K562 (cell line): Measurements from ENCODE around the gene UBE2H. TPM values are rescaled to one million over a fixed set of nuclear protein-coding genes. Genes with fewer than 3 reads are reported as not detected.
A peak's percentile ranks its signal among the peaks of the same experiment; 100 is the strongest.

Source experiments
- GTF2F1 ChIP-seq: IDR thresholded peaks from 2 replicates; pipeline ENCODE4 v1.6.1; 2011; ENCODE audit warnings: low read depth, low read length, improper control_type of control experiment
- MEF2A ChIP-seq: IDR thresholded peaks from 2 replicates; pipeline ENCODE4 v1.6.1; 2011; ENCODE audit warnings: low read depth, mild to moderate bottlenecking, low read length, moderate library complexity; ENCODE audit not compliant: control insufficient read depth
- MTA1 ChIP-seq: fragments of 450-650 bp; IDR thresholded peaks from 2 replicates; pipeline ENCODE4 v1.6.1; 2017; ENCODE audit warnings: borderline replicate concordance
- MTF1 ChIP-seq: fragments of 250-450 bp; sonication (Bioruptor Pico); IDR thresholded peaks from 2 replicates; pipeline ENCODE4 v1.9.0; 2021; ENCODE audit warnings: moderate library complexity, mild to moderate bottlenecking, inconsistent platforms, borderline replicate concordance
- SAP30 ChIP-seq: fragments of 200-600 bp; sonication (generic); IDR thresholded peaks from 2 replicates; pipeline ENCODE4 v1.6.1; 2012; ENCODE audit warnings: borderline replicate concordance, low read depth, mild to moderate bottlenecking, moderate library complexity, low read length, control low read depth, inconsistent platforms; ENCODE audit not compliant: insufficient read depth, poor library complexity, severe bottlenecking
- SMARCB1 ChIP-seq: IDR thresholded peaks from 2 replicates; pipeline ENCODE4 v1.6.1; 2011; ENCODE audit warnings: improper control_type of control experiment, low read depth; ENCODE audit not compliant: insufficient read length
- SOX6 ChIP-seq: fragments of 450-650 bp; IDR thresholded peaks from 2 replicates; pipeline ENCODE4 v1.6.1; 2014; ENCODE audit warnings: mild to moderate bottlenecking
- SP2 ChIP-seq: IDR thresholded peaks from 2 replicates; pipeline ENCODE4 v1.6.1; 2011; ENCODE audit warnings: mild to moderate bottlenecking, low read depth, low read length, moderate library complexity; ENCODE audit not compliant: poor library complexity, severe bottlenecking; ENCODE audit errors: extremely low read depth
- TCFL5 ChIP-seq: fragments of 250-450 bp; sonication (Bioruptor Pico); conservative IDR thresholded peaks from 2 replicates; pipeline ENCODE4 v1.6.1; 2021; ENCODE audit warnings: mild to moderate bottlenecking, moderate library complexity, matching md5 sums
- ZNF764 ChIP-seq: fragments of 250-450 bp; sonication (Bioruptor Pico); IDR thresholded peaks from 2 replicates; pipeline ENCODE4 v1.4.0; 2020; ENCODE audit warnings: low read depth, mild to moderate bottlenecking, moderate library complexity
- polyA plus RNA-seq, 8 experiments: library from polyadenylated mRNA; depleted of rRNA in 4 of 8; stranded (reverse) in 5 of 8; unstranded in 3 of 8; fragments of >200 nt; fragmentation: Nextera tagmentation in 2 of 8; fragmentation: Illumina TruSeq in 1 of 8; extraction: Ambion mirVana in 2 of 8; extraction: Trizol in 1 of 8; gene quantifications; 2 replicates each; pipeline versions ENCODE4 v1.2.1 to v1.2.3, GENCODE V29; 2011 to 2014; ENCODE audit warnings: inconsistent platforms in 1 of 8, missing spikeins in 1 of 8
- total RNA-seq, 7 experiments: library from RNA; depleted of rRNA in 6 of 7; stranded (reverse); fragments of >200 nt in 6 of 7; fragmentation: Illumina TruSeq in 2 of 7; extraction: Trizol in 2 of 7; gene quantifications; 2 replicates each; pipeline versions ENCODE4 v1.2.1 to v1.2.3, GENCODE V29; 2011 to 2021; ENCODE audit warnings: low replicate concordance in 1 of 7
- TF ChIP-seq, protein P1 (sequence below): fragments of 450-650 bp; IDR thresholded peaks from 2 replicates; pipeline ENCODE4 v1.6.1; 2014; ENCODE audit warnings: low read depth, mild to moderate bottlenecking, moderate library complexity, borderline replicate concordance
- TF ChIP-seq, protein P2 (sequence below): fragments of 450-650 bp; IDR thresholded peaks from 2 replicates; pipeline ENCODE4 v1.7.1; 2018; ENCODE audit warnings: mild to moderate bottlenecking, low read depth; ENCODE audit not compliant: partially characterized antibody
- TF ChIP-seq, protein P3 (sequence below): sonication (generic); formaldehyde crosslinking; IDR thresholded peaks from 2 replicates; pipeline ENCODE4 v1.8.0; 2022; ENCODE audit warnings: mild to moderate bottlenecking, missing genetic modification reagents, borderline replicate concordance
- TF ChIP-seq, protein P4 (sequence below), 2 experiments: fragments of 450-650 bp; IDR thresholded peaks; 2 replicates each; pipeline ENCODE4 v1.6.1; 2018; ENCODE audit warnings: mild to moderate bottlenecking in 2 of 2, low read depth in 1 of 2; ENCODE audit not compliant: partially characterized antibody in 2 of 2

Gene UBE2H
- total and polyA plus RNA-seq, 9 of the 15 experiments (the other 6 are each of a cell fraction or from before 2014, with no cell fraction given): 6.3 to 33.0 (median 13.3) TPM

DNA sequence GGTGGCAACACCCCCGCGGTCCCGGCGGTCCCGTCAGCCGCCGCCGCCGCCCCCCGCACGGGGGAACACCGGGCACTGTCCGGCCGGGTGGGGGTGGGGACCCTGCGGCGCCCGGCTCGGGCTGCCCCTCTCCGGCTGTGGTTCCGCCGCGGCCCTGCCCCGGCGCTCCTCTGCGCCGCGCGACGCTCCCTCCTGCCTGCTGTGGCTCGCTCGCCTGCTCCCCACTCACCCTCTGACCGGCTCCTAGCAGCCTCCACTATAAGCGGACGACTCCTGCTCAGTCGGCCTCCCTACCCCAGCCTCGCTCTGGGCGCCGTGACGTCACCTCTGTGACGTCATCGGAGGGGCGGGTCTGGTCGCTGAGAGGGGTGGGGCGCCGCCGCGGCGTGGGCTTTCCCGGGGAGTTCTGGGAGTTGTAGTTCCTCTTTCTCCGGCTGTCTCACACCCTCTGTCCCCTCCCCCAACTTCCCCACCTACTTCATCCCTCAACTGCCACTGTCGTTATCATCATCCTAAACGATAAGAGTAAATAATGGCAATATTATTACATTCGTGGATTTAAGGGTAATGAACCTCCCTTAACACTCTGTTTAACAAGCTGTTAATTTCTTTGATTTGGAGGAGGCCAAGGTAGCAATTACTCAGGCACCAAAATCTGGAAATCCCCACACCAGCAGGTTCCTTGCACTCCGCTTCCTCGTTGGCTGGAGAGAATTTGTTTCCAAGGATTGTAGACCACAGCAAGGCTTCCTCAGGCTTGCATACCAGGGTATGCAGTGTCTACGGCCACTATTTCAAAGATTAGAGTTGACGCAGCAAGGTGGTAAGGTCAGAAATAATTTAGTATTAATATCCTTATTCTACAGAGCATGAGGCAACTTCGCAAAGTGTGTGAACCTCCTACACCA is at the start of gene UBE2H (continued):
- TF ChIP-seq, protein P1, sequence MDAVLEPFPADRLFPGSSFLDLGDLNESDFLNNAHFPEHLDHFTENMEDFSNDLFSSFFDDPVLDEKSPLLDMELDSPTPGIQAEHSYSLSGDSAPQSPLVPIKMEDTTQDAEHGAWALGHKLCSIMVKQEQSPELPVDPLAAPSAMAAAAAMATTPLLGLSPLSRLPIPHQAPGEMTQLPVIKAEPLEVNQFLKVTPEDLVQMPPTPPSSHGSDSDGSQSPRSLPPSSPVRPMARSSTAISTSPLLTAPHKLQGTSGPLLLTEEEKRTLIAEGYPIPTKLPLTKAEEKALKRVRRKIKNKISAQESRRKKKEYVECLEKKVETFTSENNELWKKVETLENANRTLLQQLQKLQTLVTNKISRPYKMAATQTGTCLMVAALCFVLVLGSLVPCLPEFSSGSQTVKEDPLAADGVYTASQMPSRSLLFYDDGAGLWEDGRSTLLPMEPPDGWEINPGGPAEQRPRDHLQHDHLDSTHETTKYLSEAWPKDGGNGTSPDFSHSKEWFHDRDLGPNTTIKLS: peak; percentile 73
- TF ChIP-seq, protein P2, sequence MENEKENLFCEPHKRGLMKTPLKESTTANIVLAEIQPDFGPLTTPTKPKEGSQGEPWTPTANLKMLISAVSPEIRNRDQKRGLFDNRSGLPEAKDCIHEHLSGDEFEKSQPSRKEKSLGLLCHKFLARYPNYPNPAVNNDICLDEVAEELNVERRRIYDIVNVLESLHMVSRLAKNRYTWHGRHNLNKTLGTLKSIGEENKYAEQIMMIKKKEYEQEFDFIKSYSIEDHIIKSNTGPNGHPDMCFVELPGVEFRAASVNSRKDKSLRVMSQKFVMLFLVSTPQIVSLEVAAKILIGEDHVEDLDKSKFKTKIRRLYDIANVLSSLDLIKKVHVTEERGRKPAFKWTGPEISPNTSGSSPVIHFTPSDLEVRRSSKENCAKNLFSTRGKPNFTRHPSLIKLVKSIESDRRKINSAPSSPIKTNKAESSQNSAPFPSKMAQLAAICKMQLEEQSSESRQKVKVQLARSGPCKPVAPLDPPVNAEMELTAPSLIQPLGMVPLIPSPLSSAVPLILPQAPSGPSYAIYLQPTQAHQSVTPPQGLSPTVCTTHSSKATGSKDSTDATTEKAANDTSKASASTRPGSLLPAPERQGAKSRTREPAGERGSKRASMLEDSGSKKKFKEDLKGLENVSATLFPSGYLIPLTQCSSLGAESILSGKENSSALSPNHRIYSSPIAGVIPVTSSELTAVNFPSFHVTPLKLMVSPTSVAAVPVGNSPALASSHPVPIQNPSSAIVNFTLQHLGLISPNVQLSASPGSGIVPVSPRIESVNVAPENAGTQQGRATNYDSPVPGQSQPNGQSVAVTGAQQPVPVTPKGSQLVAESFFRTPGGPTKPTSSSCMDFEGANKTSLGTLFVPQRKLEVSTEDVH: peak; percentile 77
- TF ChIP-seq, protein P3, sequence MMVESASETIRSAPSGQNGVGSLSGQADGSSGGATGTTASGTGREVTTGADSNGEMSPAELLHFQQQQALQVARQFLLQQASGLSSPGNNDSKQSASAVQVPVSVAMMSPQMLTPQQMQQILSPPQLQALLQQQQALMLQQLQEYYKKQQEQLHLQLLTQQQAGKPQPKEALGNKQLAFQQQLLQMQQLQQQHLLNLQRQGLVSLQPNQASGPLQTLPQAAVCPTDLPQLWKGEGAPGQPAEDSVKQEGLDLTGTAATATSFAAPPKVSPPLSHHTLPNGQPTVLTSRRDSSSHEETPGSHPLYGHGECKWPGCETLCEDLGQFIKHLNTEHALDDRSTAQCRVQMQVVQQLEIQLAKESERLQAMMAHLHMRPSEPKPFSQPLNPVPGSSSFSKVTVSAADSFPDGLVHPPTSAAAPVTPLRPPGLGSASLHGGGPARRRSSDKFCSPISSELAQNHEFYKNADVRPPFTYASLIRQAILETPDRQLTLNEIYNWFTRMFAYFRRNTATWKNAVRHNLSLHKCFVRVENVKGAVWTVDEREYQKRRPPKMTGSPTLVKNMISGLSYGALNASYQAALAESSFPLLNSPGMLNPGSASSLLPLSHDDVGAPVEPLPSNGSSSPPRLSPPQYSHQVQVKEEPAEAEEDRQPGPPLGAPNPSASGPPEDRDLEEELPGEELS (CRISPR knock-in tag): no peak
- TF ChIP-seq MTA1: 0 out of 2 replicates have a peak, but pooled peaks have one; percentile 45
- TF ChIP-seq, protein P4, sequence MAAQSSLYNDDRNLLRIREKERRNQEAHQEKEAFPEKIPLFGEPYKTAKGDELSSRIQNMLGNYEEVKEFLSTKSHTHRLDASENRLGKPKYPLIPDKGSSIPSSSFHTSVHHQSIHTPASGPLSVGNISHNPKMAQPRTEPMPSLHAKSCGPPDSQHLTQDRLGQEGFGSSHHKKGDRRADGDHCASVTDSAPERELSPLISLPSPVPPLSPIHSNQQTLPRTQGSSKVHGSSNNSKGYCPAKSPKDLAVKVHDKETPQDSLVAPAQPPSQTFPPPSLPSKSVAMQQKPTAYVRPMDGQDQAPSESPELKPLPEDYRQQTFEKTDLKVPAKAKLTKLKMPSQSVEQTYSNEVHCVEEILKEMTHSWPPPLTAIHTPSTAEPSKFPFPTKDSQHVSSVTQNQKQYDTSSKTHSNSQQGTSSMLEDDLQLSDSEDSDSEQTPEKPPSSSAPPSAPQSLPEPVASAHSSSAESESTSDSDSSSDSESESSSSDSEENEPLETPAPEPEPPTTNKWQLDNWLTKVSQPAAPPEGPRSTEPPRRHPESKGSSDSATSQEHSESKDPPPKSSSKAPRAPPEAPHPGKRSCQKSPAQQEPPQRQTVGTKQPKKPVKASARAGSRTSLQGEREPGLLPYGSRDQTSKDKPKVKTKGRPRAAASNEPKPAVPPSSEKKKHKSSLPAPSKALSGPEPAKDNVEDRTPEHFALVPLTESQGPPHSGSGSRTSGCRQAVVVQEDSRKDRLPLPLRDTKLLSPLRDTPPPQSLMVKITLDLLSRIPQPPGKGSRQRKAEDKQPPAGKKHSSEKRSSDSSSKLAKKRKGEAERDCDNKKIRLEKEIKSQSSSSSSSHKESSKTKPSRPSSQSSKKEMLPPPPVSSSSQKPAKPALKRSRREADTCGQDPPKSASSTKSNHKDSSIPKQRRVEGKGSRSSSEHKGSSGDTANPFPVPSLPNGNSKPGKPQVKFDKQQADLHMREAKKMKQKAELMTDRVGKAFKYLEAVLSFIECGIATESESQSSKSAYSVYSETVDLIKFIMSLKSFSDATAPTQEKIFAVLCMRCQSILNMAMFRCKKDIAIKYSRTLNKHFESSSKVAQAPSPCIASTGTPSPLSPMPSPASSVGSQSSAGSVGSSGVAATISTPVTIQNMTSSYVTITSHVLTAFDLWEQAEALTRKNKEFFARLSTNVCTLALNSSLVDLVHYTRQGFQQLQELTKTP (IDR thresholded peaks at IDR 0.05; ENCODE audit: low read depth in 1 of 2, partially characterized antibody in 2 of 2): peak in 1 of 2 experiments; percentile 87
- no peak for TF ChIP-seq SMARCB1
- no peak for TF ChIP-seq SP2
- no peak for TF ChIP-seq ZNF764 (CRISPR knock-in tag)
- TF ChIP-seq GTF2F1: no peak
- TF ChIP-seq MEF2A: no peak
- no peak for TF ChIP-seq MTF1 (CRISPR knock-in tag)
- TF ChIP-seq SAP30: peak; percentile 86
- TF ChIP-seq SOX6: peak; percentile 72
- no peak for TF ChIP-seq TCFL5 (CRISPR knock-in tag)
